ENCODE data around the gene DCAF5.
"Not testable (repeated sequence)": the region's sequence is repeated elsewhere in the genome, so short reads cannot be mapped to it uniquely, and the experiment has no call there.

DCAF5 gene

DNA sequence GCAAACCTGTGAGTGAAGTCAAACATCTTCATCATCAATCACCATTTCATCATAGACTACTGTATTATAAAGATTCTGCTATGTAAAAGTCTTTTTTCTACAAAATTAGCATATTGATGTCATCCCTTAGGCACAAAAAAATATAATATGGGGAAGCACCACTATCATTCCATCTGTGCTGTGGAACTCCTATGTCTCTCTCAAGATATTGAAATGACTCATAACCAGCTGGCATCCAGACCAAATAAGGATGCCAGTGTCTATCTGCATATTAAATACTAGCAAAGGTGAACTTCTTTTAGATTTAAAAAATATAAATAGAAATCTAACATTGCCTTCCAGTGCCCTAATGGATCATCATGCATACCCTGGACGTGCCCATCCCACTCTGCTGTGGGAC, 17.9 kb upstream of the DCAF5 start:
- no peak overlapping the region for H3K9ac ChIP-seq (ENCODE audit: low read length)
- no peak overlapping the region for H3K4me2 ChIP-seq (ENCODE audit: low read depth, low read length)
- no peaks in the 10 kb centered on the region for H3K79me2 ChIP-seq (ENCODE audit: low read length)
- H3K4me3 ChIP-seq (ENCODE audit: low read length) = no peak overlapping the region
- no peaks in the 10 kb centered on the region for H3K9me2 ChIP-seq (replicated peaks; ENCODE audit: insufficient read depth, low read length)
- no peak overlapping the region for H2AFZ ChIP-seq (ENCODE audit: low read length)
- no peaks in the 10 kb centered on the region for H3K36me3 ChIP-seq (replicated peaks; ENCODE audit: insufficient read depth, low read length)
- no peaks in the 10 kb centered on the region for H4K20me1 ChIP-seq (ENCODE audit: insufficient read depth, low read length)
- H3K9me3 ChIP-seq (replicated peaks; ENCODE audit: insufficient read depth, low read length) = no peaks in the 10 kb centered on the region
- TF ChIP-seq, protein P1, sequence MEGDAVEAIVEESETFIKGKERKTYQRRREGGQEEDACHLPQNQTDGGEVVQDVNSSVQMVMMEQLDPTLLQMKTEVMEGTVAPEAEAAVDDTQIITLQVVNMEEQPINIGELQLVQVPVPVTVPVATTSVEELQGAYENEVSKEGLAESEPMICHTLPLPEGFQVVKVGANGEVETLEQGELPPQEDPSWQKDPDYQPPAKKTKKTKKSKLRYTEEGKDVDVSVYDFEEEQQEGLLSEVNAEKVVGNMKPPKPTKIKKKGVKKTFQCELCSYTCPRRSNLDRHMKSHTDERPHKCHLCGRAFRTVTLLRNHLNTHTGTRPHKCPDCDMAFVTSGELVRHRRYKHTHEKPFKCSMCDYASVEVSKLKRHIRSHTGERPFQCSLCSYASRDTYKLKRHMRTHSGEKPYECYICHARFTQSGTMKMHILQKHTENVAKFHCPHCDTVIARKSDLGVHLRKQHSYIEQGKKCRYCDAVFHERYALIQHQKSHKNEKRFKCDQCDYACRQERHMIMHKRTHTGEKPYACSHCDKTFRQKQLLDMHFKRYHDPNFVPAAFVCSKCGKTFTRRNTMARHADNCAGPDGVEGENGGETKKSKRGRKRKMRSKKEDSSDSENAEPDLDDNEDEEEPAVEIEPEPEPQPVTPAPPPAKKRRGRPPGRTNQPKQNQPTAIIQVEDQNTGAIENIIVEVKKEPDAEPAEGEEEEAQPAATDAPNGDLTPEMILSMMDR (IDR thresholded peaks at IDR 0.05; ENCODE audit: low read length) = no peak
- no peak for TF ChIP-seq EZH2phosphoT487 (IDR thresholded peaks at IDR 0.05; ENCODE audit: low read length)
- no peak for TF ChIP-seq EZH2 (optimal IDR thresholded peaks at IDR 0.05; ENCODE audit: low read depth, low read length)
- H3K27ac ChIP-seq (ENCODE audit: low read length) = no peak overlapping the region
- no peaks in the 10 kb centered on the region for H3F3A ChIP-seq (ENCODE audit: insufficient read depth, low read length)
- DNase-seq = no peak
- H3K4me1 ChIP-seq (ENCODE audit: low read length) = no peaks in the 10 kb centered on the region
- H3K27me3 ChIP-seq (replicated peaks; ENCODE audit: insufficient read depth, low read length) = no peaks in the 10 kb centered on the region

DNA sequence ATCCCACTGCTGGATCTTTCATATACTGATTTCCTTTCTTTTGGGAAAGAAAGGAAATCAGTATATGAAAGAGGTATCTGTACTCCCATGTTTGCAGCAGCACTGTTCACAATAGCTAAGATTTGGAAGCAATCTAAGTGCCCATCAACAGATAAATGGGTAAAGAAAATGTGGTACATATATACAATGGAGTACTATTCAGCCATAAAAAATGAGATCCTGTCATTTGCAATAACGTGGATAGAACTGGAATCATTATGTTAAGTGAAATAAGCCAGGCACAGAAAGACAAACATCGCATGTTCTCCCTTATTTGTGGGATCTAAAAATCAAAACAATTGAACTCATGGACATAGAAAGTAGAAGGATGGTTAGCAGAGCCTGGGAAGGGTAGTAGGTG, 12.9 kb upstream of the DCAF5 start:
- not testable (repeated sequence) for H3K9me3 ChIP-seq (replicated peaks; ENCODE audit: insufficient read depth, low read length); H2AFZ ChIP-seq (ENCODE audit: low read length); H3K27me3 ChIP-seq (replicated peaks; ENCODE audit: insufficient read depth, low read length); H3K4me3 ChIP-seq (ENCODE audit: low read length); H3K4me1 ChIP-seq (ENCODE audit: low read length); H3F3A ChIP-seq (ENCODE audit: insufficient read depth, low read length); DNase-seq; H3K36me3 ChIP-seq (replicated peaks; ENCODE audit: insufficient read depth, low read length); H3K27ac ChIP-seq (ENCODE audit: low read length); H3K4me2 ChIP-seq (ENCODE audit: low read depth, low read length); H3K9ac ChIP-seq (ENCODE audit: low read length); H3K79me2 ChIP-seq (ENCODE audit: low read length); H4K20me1 ChIP-seq (ENCODE audit: insufficient read depth, low read length); H3K9me2 ChIP-seq (replicated peaks; ENCODE audit: insufficient read depth, low read length)

DNA sequence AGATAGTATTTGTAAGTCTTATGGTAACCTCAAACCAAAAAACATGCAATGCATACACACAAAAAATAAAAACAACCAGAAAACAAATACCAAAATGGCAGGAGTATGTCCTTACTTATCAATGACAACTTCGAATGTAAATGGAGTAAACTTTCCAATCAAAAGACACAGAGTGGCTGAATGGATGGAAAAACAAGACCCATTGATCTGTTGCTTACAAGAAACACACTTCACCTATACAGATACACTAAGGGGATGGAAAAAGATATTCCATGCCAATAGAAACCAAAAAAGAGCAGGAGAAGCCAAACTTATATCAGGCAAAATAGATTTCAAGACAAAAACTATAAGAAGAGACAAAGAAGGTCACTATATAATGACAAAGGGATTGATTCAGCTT, 8.7 kb upstream of the DCAF5 start:
- H3K9ac ChIP-seq (ENCODE audit: low read length) = no peak overlapping the region
- no peaks in the 10 kb centered on the region for H3K79me2 ChIP-seq (ENCODE audit: low read length)
- H3K4me2 ChIP-seq (ENCODE audit: low read depth, low read length) = no peak overlapping the region

DNA sequence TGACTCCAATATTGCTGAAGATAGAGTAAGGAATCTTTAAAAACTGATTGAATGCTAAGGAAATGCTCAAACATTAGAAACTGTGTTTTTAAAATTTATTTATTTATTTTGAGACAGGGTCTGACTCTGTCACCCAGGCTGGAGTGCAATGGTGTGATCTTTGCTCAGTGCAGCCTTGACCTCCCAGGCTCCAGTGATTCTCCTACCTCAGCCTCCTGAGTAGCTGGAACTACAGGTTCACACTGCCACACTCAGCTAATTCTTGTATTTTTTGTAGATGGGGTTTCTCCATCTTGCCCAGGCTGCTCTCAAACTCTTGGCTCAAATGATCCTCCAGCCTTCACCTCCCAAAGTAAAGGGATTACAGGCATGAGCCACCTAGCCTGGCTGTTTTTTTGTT, 3.3 kb upstream of the DCAF5 start:
- no peaks in the 10 kb centered on the region for H3K9me3 ChIP-seq (replicated peaks; ENCODE audit: insufficient read depth, low read length)
- TF ChIP-seq EZH2 (optimal IDR thresholded peaks at IDR 0.05; ENCODE audit: low read depth, low read length) (no peak), EZH2phosphoT487 (IDR thresholded peaks at IDR 0.05; ENCODE audit: low read length) (no peak)
- TF ChIP-seq, protein P1 (IDR thresholded peaks at IDR 0.05; ENCODE audit: low read length) = no peak
- H3K9me2 ChIP-seq (replicated peaks; ENCODE audit: insufficient read depth, low read length) = no peaks in the 10 kb centered on the region
- H3K79me2 ChIP-seq (ENCODE audit: low read length) = peaks cover 11% of the 10 kb centered on the region
- no peak overlapping the region for H3K4me3 ChIP-seq (ENCODE audit: low read length)
- no peaks in the 10 kb centered on the region for H3K4me1 ChIP-seq (ENCODE audit: low read length)
- H3K9ac ChIP-seq (ENCODE audit: low read length) = no peak overlapping the region
- no peak for DNase-seq
- H3K4me2 ChIP-seq (ENCODE audit: low read depth, low read length) = no peak overlapping the region
- no peaks in the 10 kb centered on the region for H3K36me3 ChIP-seq (replicated peaks; ENCODE audit: insufficient read depth, low read length)
- H3F3A ChIP-seq (ENCODE audit: insufficient read depth, low read length) = no peaks in the 10 kb centered on the region
- no peaks in the 10 kb centered on the region for H3K27me3 ChIP-seq (replicated peaks; ENCODE audit: insufficient read depth, low read length)
- no peaks in the 10 kb centered on the region for H4K20me1 ChIP-seq (ENCODE audit: insufficient read depth, low read length)
- H2AFZ ChIP-seq (ENCODE audit: low read length) = no peak overlapping the region
- no peak overlapping the region for H3K27ac ChIP-seq (ENCODE audit: low read length)

More for the DNA sequence above, 8.7 kb upstream of the DCAF5 start:
- Histone ChIP-seq H3K27me3 (replicated peaks; ENCODE audit: insufficient read depth, low read length) (no peaks in the 10 kb centered on the region), H4K20me1 (ENCODE audit: insufficient read depth, low read length) (no peaks in the 10 kb centered on the region), H3K36me3 (replicated peaks; ENCODE audit: insufficient read depth, low read length) (no peaks in the 10 kb centered on the region), H3K9me3 (replicated peaks; ENCODE audit: insufficient read depth, low read length) (no peaks in the 10 kb centered on the region), H3K9me2 (replicated peaks; ENCODE audit: insufficient read depth, low read length) (no peaks in the 10 kb centered on the region), H3K4me1 (ENCODE audit: low read length) (no peaks in the 10 kb centered on the region), H3K4me3 (ENCODE audit: low read length) (no peak overlapping the region), H2AFZ (ENCODE audit: low read length) (no peak overlapping the region), H3K27ac (ENCODE audit: low read length) (no peak overlapping the region), H3F3A (ENCODE audit: insufficient read depth, low read length) (no peaks in the 10 kb centered on the region)
- DNase-seq = no peak
- no peak for TF ChIP-seq EZH2 (optimal IDR thresholded peaks at IDR 0.05; ENCODE audit: low read depth, low read length)
- TF ChIP-seq, protein P1 (IDR thresholded peaks at IDR 0.05; ENCODE audit: low read length) = no peak
- TF ChIP-seq EZH2phosphoT487 (IDR thresholded peaks at IDR 0.05; ENCODE audit: low read length) = no peak

Data from MM.1S (cell line).